ENCODE data around the gene MAPK14.

Gene MAPK14

GRCh38 chr6:36155662-36156061 lies 128.1 kb downstream of the MAPK14 start:
- Histone ChIP-seq H3K9ac (ENCODE audit: low read depth, low read length) (no peak overlapping the region), H3K4me1 (ENCODE audit: control insufficient read depth, insufficient read depth, low read length) (no peaks in the 10 kb centered on the region), H3K9me3 (ENCODE audit: control insufficient read depth, insufficient read depth, low read length) (no peaks in the 10 kb centered on the region), H3K36me3 (ENCODE audit: control insufficient read depth, insufficient read depth, low read length) (no peaks in the 10 kb centered on the region), H3K4me3 (ENCODE audit: low read depth, low read length) (no peak overlapping the region), H3K27me3 (ENCODE audit: control insufficient read depth, insufficient read depth, low read length) (no peaks in the 10 kb centered on the region)

GRCh38 chr6:36160147-36160760 lies 132.6 kb downstream of the MAPK14 start:
- H3K4me3 ChIP-seq (ENCODE audit: low read depth, low read length), result no peak overlapping the region
- no peaks in the 10 kb centered on the region for H3K4me1 ChIP-seq (ENCODE audit: control insufficient read depth, insufficient read depth, low read length)
- no peaks in the 10 kb centered on the region for H3K36me3 ChIP-seq (ENCODE audit: control insufficient read depth, insufficient read depth, low read length)
- no peaks in the 10 kb centered on the region for H3K9me3 ChIP-seq (ENCODE audit: control insufficient read depth, insufficient read depth, low read length)
- no peak overlapping the region for H3K9ac ChIP-seq (ENCODE audit: low read depth, low read length)
- no peaks in the 10 kb centered on the region for H3K27me3 ChIP-seq (ENCODE audit: control insufficient read depth, insufficient read depth, low read length)
